T-helper 2 cell treated with Interferon-gamma antibody and Interleukin-4, amounts not matched to agents 100 ng/mL and 5 ng/mL, for 36 hours (primary cell): ENCODE measurements around the gene CACNA1C. TPM values are rescaled to one million over a fixed set of nuclear protein-coding genes. Genes with fewer than 3 reads are reported as not detected.

ENCODE experiments used
- intact Hi-C: fragments of 100-400 bp; cut with micrococcal nuclease; formaldehyde crosslinking; loops from one replicate; pipeline ENCODE4 v1.15.1; 2023
- total RNA-seq: library from RNA; stranded (reverse); gene quantifications from 2 replicates; pipeline ENCODE4 v1.2.3, GENCODE V29; 2022

The CACNA1C gene
- total RNA-seq, 1 donor from 2014 or later, result 0.09 TPM

DNA sequence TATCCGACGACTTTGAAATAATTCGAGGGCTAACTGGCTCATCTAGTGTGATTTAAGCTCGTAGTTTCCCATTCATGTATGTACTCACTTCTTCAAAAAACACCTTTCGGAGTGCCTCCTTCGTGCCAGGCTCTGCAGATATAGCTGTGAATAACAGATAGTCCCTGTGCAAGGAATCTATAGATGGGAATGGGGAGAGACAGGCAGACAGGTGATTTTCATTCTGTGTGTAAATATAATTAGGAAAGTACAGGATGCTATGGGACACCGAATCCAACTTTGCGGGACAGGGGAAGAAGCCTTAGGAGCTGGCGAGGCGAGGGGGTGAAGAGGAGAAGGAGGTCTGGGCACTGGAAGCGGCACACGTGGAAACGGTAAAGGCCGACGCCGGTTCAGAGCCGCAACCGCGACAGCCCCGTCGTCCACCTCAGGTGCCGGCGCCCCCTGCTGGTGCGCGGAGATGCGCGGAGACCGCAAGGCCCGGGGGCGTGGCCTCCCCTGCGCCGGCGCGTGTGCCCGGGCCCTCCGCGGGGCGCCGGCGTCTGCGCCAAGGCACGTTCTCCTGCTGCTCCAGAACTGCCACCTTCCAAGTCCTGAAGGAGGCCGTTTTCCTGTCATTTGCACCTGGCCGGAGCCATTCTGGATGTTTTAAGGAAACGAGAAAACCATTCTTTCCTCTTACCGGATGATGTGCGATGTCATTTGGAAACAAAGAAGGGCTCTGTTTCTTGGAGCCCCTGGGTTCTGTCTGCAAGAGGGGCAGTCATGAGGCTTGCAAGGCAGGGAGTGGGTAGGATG is 18.0 kb upstream of the CACNA1C start:
- intact Hi-C loops, result loop anchor here (1.0 to 10.0 kb wide), 3 partner anchors 33 to 239 kb away; partner anchors contain the start of gene DCP1B

DNA sequence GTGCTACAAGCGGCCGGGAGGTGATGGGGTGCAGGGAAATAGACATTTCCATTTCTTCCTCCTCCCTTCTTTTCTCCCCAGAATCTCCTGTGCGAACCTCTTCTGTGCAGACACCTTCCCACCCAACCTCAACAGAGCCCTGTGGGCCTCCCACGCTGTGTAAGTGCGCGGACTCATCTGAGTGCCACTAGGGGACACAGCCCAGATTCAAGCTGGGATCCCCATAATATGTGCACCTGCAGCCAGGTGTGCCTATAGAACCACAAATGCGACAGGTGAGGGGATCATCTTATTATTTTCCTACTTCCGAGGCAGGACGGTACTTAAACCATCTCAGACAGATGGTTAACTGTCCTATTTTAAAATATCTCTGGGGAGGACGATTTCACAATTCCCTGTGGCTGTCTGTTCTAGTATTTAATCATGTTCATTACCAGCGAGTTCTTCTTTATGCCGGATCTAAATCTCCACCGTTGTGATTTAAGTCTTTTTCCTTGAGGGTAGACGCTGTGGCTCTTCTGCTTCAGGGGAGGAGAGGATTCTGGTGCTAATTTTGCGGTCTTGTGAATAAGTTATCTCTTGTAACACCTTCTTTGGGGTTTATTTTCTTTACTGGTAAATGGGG is 17.2 kb upstream of the CACNA1C start:
- intact Hi-C loops, result loop anchor here (5.0 to 10.0 kb wide), 2 partner anchors 33 to 91 kb away; partner anchors contain the start of gene DCP1B

DNA sequence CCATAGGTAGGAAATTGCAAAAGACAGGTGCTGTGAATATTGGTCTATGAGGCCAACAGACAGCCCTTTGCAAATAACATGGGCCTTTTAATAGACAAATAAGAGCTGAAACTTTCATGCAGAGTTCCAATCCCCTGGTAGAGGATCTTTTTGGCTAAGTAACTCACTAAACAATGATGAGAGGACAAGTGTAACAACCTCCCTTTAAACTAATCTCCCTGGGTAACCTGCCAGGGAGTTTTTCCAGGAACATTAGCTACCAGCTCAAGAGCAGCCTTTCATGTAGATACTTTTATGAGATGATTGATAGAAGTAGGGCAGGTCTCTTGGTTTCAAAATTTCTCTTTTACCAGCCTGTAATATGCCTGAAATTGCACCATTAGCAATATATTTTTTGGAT is 13.8 kb upstream of the CACNA1C start:
- intact Hi-C loops, result loop anchor here (5.0 to 10.0 kb wide), 2 partner anchors 37 to 94 kb away; partner anchors contain the start of gene DCP1B

DNA sequence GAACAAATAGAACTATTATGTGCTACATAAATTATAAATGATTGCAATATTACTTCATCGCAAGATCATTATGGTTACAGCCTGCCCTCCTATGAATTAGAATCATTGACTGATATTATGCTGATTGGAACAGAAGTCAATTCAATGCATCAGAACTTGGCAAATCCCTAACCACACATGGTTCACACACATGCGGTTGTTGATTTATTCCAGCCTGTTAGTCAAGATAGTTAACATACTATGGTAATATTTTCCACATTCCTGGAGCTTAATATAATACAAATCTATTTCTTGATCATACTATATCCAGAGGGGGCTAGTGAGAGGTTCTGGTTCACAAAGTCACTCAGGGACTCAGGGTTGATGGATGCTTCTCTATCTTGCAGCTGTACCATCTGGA is 9.7 kb upstream of the CACNA1C start:
- intact Hi-C loops, result no loop called here

GRCh38 chr12:2044165-2044564 is 8.6 kb upstream of the CACNA1C start:
- intact Hi-C loops, result no loop called here

DNA sequence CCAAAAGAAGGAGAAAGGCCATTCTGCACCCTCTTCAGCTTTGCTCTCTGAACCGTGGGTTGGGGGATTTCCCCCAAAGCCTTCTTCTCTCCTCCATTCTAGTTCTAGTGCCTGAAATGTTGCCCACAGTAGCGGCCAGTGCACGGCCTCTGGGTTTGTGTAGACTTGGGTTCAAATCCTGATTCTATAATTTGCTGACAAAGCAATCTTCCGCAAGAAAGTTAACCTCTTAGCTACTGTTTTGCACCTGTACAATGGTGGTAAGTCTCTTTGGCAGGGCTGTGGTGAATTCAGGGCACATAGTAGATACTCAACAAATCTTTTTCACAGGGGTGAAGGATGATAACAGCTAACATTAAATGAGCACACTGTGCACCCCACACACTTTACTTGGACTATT is 5.8 kb upstream of the CACNA1C start:
- intact Hi-C loops, result no loop called here

- intact Hi-C loops, result no loop called here
Observed at GRCh38 chr12:2047752-2048151, 5.0 kb upstream of the CACNA1C start.

GRCh38 chr12:2049604-2050540 is 2.9 kb upstream of the CACNA1C start:
- intact Hi-C loops, result no loop called here

GRCh38 chr12:2051700-2052621 is 826 bp upstream of the CACNA1C start:
- intact Hi-C loops, result no loop called here

DNA sequence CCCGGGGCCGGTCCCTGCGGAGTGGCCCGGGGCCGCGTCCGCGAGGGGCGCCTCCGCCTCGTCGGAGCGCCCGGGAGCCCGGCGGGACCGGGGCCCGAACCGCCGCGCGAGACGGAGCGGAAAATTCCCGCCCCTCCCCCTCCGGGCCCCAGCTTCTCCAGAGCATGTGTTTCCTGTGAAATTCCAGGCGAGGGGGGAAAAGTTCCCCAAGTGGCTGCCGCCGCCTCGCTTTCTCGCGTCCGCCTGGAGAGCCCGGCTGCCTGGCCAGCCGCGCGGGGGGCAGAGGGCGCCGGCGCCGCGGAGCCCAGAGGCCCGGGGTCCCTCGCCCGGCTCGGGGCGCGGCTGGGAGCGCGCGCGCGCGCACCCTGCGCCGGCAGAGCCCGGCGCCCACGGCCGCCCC is 904 bp downstream of the CACNA1C start:
- intact Hi-C loops, result loop anchor here (1.0 kb wide), 1 partner anchor 49 kb away; the partner anchor contains the start of gene DCP1B

DNA sequence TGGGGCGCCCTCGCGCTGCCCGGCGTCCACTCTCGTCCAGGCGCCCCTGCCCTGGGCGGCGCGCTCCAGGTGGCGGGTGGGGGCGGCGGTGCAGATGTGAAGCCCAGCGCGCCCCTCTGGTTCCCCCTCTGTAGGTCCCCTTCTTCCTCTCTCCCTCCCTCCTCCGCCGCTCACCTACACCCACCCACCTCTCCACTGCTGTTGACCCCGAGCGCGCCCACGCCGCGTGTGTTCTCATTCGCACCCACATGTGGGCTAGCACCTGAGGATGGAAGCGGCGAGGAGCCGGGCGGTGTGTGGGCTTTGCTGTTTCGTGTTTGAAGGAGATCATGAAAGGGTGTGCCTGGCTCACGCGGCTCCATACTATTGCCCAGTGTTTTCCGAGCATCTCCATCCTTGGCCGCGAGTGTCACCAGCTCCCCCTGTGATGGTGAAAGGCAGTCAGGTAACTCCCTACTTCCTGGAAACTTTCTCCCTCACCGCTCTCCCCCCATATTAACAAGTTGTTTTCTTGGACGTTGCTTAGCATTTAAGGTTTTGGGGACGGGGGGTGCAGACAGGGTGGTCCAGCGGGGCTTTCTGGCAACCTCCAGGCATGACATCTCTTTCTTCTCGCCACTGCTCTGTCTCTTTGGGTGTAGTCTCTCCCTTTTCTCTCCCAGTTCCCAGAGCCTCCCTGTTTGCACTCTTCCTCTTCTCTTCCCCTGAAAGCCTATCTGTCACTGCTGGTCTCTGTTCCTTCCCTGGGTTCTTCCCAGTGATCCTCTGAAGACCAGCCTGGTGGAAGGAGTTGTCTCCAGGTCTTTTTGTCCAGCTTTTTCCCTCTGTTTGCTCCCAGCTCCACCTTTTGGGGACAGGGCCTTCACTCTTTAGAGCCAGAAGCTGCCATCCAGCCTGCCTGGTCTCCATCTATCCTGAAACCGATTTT is 1.6 kb downstream of the CACNA1C start:
- intact Hi-C loops, result no loop called here

- intact Hi-C loops, result no loop called here
Observed at GRCh38 chr12:2057041-2057794, 4.4 kb downstream of the CACNA1C start.

- intact Hi-C loops, result no loop called here
Observed at GRCh38 chr12:2057795-2058408, 5.1 kb downstream of the CACNA1C start.

DNA sequence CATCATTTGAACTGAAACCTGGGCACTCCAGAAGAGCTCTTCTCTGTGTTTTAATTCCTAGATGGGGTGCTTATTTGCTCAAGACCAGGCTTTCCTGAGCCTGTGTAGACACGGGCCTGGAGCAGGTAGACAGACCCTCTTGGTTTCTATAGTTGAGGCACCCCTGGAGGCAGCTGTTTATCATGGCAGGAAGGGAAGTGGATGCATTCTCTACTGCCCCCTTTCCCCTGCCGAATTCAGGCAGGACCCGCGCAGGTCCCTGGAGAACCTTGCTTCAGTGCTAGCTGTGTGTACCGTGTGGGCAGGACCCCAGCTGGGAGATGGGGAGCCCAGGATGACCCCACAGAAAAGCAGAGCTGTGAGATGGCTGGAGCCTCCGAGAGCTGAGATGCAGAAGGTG is 6.0 kb downstream of the CACNA1C start:
- intact Hi-C loops, result no loop called here

DNA sequence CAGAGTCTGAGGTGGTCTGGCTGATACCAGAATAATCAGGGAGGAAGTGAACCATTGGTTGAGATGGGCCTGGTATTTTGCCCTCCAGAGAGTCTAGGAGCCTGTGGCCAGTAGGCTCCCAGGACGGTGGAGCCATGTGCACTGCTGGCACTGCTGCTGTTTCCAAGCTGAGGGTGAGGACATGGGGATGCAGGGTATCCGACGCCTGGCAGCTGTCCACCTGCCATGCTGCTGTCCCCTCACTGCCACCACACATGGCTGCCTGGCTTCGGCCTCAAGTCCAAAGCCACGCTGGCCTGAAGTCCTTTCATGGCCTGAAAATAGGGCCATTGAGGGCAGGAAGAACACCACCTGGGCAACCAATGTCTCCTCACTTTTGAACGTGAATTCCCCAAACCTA is 8.6 kb downstream of the CACNA1C start:
- intact Hi-C loops, result no loop called here

DNA sequence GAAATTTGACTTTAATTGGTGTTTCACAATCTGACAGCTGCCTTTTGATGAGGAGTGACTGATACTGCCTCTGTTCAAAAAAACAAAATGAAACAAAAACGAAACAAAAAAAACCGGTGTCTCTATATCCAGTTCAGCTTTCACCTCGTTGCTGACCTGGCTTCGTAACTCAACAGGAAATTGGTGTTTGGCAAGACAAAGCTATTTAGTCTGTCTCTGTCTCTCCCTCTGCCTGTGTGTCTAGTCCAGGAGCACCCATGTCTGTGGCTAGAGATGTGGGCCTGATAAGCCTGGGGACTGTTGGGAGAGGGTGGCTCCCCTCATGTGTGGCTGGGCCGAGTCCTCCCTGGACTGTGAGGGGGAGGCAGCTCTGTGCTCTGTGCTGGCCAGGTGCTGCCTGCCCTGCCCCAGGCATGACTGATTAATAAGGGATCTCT is 11.3 kb downstream of the CACNA1C start:
- intact Hi-C loops, result no loop called here

- intact Hi-C loops, result no loop called here
Observed at GRCh38 chr12:2068653-2069052, 15.9 kb downstream of the CACNA1C start.

DNA sequence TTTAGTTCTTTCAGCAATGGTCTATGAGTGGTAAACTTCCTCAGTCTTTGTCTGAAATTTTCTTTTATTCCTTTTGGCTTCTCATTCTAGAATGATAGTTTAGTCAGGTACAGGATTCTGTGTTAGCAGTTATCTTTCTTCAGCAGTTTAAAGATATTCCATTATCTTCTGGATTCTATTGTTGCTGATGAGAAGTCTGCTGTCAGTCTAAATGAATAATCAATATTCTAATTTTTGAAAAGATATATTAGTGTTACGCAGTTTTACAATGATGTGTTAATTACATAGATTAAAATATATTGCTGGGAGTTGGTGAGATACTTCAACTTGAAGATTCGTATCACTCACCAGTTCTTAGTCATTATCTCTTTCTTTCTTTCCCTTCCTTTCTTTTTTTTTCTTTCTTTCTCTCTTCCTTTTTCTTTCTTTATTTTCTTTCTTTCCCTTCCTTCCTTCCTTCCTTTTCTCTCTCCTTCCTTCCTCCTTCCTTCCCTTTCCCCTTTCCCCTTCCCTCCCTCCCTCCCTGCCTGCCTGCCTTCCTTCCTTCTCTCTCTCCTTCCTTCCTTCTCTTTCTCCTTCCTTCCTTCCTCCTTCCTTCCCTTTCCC is 17.8 kb downstream of the CACNA1C start:
- intact Hi-C loops, result no loop called here
